WTC11 (cell line): ENCODE data around the gene DNAH11. TPM values are rescaled to one million over a fixed set of nuclear protein-coding genes. Genes with fewer than 3 reads are reported as not detected.

Experiments used
- ATAC-seq: fragments of 200-7000 bp; cut with Tn5 transposase; 2 replicates; pipeline ENCODE4 v1.10.0; 2021; ENCODE audit warnings: mild to moderate bottlenecking, moderate library complexity
- CTCF ChIA-PET: fragments of 300-600 bp; sonication (Branson Sonifier 250); formaldehyde crosslinking; loops from one replicate; lab custom pipeline; 2021; ENCODE audit warnings: antibody characterized with exemption; lab: Charles Lee
- POLR2A ChIA-PET: fragments of 350-600 bp; sonication (Branson Sonifier 250); formaldehyde crosslinking; loops from one replicate; lab custom pipeline; 2021; ENCODE audit warnings: antibody characterized with exemption; lab: Charles Lee
- DNase-seq: peaks from one replicate; pipeline ENCODE4 v3.0.0; 2021; ENCODE audit warnings: low spot score
- H3K27ac Mint-ChIP-seq: 2 replicates; pipeline ENCODE4 v1.8.0; 2021; ENCODE audit warnings: mixed read lengths
- H3K27me3 Mint-ChIP-seq: 2 replicates; pipeline ENCODE4 v1.8.0; 2021; ENCODE audit warnings: low read depth, mild to moderate bottlenecking, moderate library complexity, mixed read lengths
- H3K36me3 Mint-ChIP-seq: 2 replicates; pipeline ENCODE4 v1.8.0; 2021; ENCODE audit warnings: mixed read lengths
- H3K4me1 Mint-ChIP-seq: 2 replicates; pipeline ENCODE4 v1.8.0; 2022; ENCODE audit warnings: mixed read lengths
- H3K4me3 Mint-ChIP-seq: 2 replicates; pipeline ENCODE4 v1.8.0; 2021; ENCODE audit warnings: mild to moderate bottlenecking, moderate library complexity, mixed read lengths
- H3K9me3 Mint-ChIP-seq: 2 replicates; pipeline ENCODE4 v1.8.0; 2021; ENCODE audit warnings: mixed read lengths
- CREB1 ChIP-seq: sonication (generic); formaldehyde crosslinking; IDR thresholded peaks from 2 replicates; pipeline ENCODE4 v1.8.0; 2023; ENCODE audit warnings: mild to moderate bottlenecking, missing genetic modification reagents
- CREM ChIP-seq: sonication (generic); formaldehyde crosslinking; IDR thresholded peaks from 2 replicates; pipeline ENCODE4 v1.8.1; 2022; ENCODE audit warnings: mild to moderate bottlenecking, missing genetic modification reagents, moderate library complexity
- ELF4 ChIP-seq: sonication (generic); formaldehyde crosslinking; IDR thresholded peaks from 2 replicates; pipeline ENCODE4 v1.8.1; 2022; ENCODE audit warnings: low read depth, mild to moderate bottlenecking, moderate library complexity, missing genetic modification reagents
- FOXP1 ChIP-seq: sonication (generic); formaldehyde crosslinking; IDR thresholded peaks from 2 replicates; pipeline ENCODE4 v1.8.0; 2022; ENCODE audit warnings: missing genetic modification reagents, mild to moderate bottlenecking, moderate library complexity, borderline replicate concordance
- GTF2I ChIP-seq: fragments of 250-450 bp; sonication (Bioruptor Pico); conservative IDR thresholded peaks from 2 replicates; pipeline ENCODE4 v1.4.0; 2021; ENCODE audit warnings: mild to moderate bottlenecking
- HMGA2 ChIP-seq: fragments of 250-450 bp; sonication (Bioruptor Pico); IDR thresholded peaks from 2 replicates; pipeline ENCODE4 v1.4.0; 2021; ENCODE audit warnings: mild to moderate bottlenecking, moderate library complexity
- JAZF1 ChIP-seq: fragments of 250-450 bp; sonication (Bioruptor Pico); IDR thresholded peaks from 2 replicates; pipeline ENCODE4 v1.9.0; 2021; ENCODE audit warnings: moderate library complexity, mild to moderate bottlenecking, inconsistent platforms
- MLX ChIP-seq: sonication (generic); formaldehyde crosslinking; IDR thresholded peaks from 2 replicates; pipeline ENCODE4 v1.8.1; 2023; ENCODE audit warnings: mild to moderate bottlenecking, missing genetic modification reagents, moderate library complexity
- NFE2L1 ChIP-seq: sonication (generic); formaldehyde crosslinking; IDR thresholded peaks from 2 replicates; pipeline ENCODE4 v1.8.1; 2023; ENCODE audit warnings: missing genetic modification reagents
- TEAD1 ChIP-seq: sonication (generic); formaldehyde crosslinking; IDR thresholded peaks from 2 replicates; pipeline ENCODE4 v1.8.0; 2022; ENCODE audit warnings: mild to moderate bottlenecking, missing genetic modification reagents
- ZNF219 ChIP-seq: sonication (generic); formaldehyde crosslinking; IDR thresholded peaks from 2 replicates; pipeline ENCODE4 v1.8.0; 2023; ENCODE audit warnings: missing genetic modification reagents, mild to moderate bottlenecking, borderline replicate concordance
- ZNF232 ChIP-seq: sonication (generic); formaldehyde crosslinking; IDR thresholded peaks from 2 replicates; pipeline ENCODE4 v1.8.0; 2022; ENCODE audit warnings: mild to moderate bottlenecking, missing genetic modification reagents
- ZNF416 ChIP-seq: fragments of 250-450 bp; sonication (Bioruptor Pico); IDR thresholded peaks from 2 replicates; pipeline ENCODE4 v1.9.0; 2021; ENCODE audit warnings: mild to moderate bottlenecking, inconsistent platforms
- ZNF423 ChIP-seq: fragments of 250-450 bp; sonication (Bioruptor Pico); IDR thresholded peaks from 2 replicates; pipeline ENCODE4 v2.1.2; 2022; ENCODE audit warnings: mild to moderate bottlenecking, moderate library complexity
- total RNA-seq: library from RNA; stranded (reverse); gene quantifications from 3 replicates; pipeline ENCODE4 v1.2.3, GENCODE V29; 2021
- TF ChIP-seq, protein P1 (sequence below): sonication (generic); formaldehyde crosslinking; IDR thresholded peaks from 2 replicates; pipeline ENCODE4 v1.8.0; 2023; ENCODE audit warnings: missing genetic modification reagents
- TF ChIP-seq, protein P2 (sequence below): sonication (generic); formaldehyde crosslinking; IDR thresholded peaks from 2 replicates; pipeline ENCODE4 v1.8.1; 2023; ENCODE audit warnings: mild to moderate bottlenecking, missing genetic modification reagents, moderate library complexity
- TF ChIP-seq, protein P3 (sequence below): fragments of 250-450 bp; sonication (Bioruptor Pico); IDR thresholded peaks from 2 replicates; pipeline ENCODE4 v1.9.0; 2021; ENCODE audit warnings: mild to moderate bottlenecking
- TF ChIP-seq, protein P4 (sequence below): sonication (generic); formaldehyde crosslinking; IDR thresholded peaks from 2 replicates; pipeline ENCODE4 v1.8.0; 2023; ENCODE audit warnings: mild to moderate bottlenecking, missing genetic modification reagents
- TF ChIP-seq, protein P5 (sequence below): sonication (generic); formaldehyde crosslinking; IDR thresholded peaks from 2 replicates; pipeline ENCODE4 v1.8.0; 2022; ENCODE audit warnings: mild to moderate bottlenecking, missing genetic modification reagents
- TF ChIP-seq, protein P6 (sequence below): sonication (generic); formaldehyde crosslinking; conservative IDR thresholded peaks from 2 replicates; pipeline ENCODE4 v1.8.1; 2023; ENCODE audit warnings: mild to moderate bottlenecking, low read depth, missing genetic modification reagents, moderate library complexity

The DNAH11 gene
- total RNA-seq, 1 experiment from 2014 or later = 6.4 TPM

DNA sequence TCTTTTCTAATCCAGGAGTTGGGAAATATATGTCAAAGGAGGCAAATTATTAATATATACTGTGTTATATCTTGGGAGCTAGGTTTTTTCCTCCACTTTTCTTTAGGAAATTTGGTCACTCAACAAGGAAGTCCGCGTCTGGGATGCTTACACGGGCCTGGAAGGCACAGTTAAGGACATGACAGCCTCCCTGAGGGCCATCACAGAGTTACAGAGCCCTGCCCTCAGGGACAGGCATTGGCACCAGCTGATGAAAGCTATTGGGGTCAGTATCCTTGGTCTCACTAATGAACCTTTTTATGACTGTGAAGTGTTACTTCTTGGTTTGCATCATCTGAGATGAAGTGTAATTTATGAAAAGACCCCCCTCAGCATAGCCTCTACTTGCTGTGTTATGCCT, 74.7 kb downstream of the DNAH11 start (continued):
- TF ChIP-seq, protein P1, sequence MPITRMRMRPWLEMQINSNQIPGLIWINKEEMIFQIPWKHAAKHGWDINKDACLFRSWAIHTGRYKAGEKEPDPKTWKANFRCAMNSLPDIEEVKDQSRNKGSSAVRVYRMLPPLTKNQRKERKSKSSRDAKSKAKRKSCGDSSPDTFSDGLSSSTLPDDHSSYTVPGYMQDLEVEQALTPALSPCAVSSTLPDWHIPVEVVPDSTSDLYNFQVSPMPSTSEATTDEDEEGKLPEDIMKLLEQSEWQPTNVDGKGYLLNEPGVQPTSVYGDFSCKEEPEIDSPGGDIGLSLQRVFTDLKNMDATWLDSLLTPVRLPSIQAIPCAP (CRISPR knock-in tag) = no peak
- no peak for TF ChIP-seq NFE2L1 (CRISPR knock-in tag)
- no peak for TF ChIP-seq CREB1
- no peak for TF ChIP-seq CREM (CRISPR knock-in tag)
- TF ChIP-seq ZNF416 = no peak
- TF ChIP-seq ZNF219 (CRISPR knock-in tag) = no peak
- no peak for TF ChIP-seq HMGA2 (CRISPR knock-in tag)

GRCh38 chr7:21617916-21618390, 75.1 kb downstream of the DNAH11 start:
- ChIA-PET CTCF (interaction anchor here (1.1 kb wide), 1 partner anchor 149 kb away, joined by 3 read pairs; no protein-coding TSS in a partner anchor), POLR2A (no interaction called here)
- Mint-ChIP-seq H3K4me1 (no peaks in the 10 kb centered on the region), H3K9me3 (0 out of 2 replicates have a peak, but pooled peaks cover 3% of the 10 kb centered on the region), H3K36me3 (0 out of 2 replicates have a peak, but pooled peaks cover 3% of the 10 kb centered on the region), H3K27ac (no peak overlapping the region), H3K27me3 (no peaks in the 10 kb centered on the region), H3K4me3 (no peak overlapping the region)
- TF ChIP-seq ZNF423 (CRISPR knock-in tag) = no peak
- TF ChIP-seq, protein P2, sequence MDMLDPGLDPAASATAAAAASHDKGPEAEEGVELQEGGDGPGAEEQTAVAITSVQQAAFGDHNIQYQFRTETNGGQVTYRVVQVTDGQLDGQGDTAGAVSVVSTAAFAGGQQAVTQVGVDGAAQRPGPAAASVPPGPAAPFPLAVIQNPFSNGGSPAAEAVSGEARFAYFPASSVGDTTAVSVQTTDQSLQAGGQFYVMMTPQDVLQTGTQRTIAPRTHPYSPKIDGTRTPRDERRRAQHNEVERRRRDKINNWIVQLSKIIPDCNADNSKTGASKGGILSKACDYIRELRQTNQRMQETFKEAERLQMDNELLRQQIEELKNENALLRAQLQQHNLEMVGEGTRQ = no peak
- TF ChIP-seq, protein P3, sequence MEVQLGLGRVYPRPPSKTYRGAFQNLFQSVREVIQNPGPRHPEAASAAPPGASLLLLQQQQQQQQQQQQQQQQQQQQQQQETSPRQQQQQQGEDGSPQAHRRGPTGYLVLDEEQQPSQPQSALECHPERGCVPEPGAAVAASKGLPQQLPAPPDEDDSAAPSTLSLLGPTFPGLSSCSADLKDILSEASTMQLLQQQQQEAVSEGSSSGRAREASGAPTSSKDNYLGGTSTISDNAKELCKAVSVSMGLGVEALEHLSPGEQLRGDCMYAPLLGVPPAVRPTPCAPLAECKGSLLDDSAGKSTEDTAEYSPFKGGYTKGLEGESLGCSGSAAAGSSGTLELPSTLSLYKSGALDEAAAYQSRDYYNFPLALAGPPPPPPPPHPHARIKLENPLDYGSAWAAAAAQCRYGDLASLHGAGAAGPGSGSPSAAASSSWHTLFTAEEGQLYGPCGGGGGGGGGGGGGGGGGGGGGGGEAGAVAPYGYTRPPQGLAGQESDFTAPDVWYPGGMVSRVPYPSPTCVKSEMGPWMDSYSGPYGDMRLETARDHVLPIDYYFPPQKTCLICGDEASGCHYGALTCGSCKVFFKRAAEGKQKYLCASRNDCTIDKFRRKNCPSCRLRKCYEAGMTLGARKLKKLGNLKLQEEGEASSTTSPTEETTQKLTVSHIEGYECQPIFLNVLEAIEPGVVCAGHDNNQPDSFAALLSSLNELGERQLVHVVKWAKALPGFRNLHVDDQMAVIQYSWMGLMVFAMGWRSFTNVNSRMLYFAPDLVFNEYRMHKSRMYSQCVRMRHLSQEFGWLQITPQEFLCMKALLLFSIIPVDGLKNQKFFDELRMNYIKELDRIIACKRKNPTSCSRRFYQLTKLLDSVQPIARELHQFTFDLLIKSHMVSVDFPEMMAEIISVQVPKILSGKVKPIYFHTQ (CRISPR knock-in tag) = no peak
- TF ChIP-seq GTF2I (CRISPR knock-in tag) = no peak
- TF ChIP-seq TEAD1 (CRISPR knock-in tag) = no peak
- no peak for DNase-seq
- ATAC-seq = no peak

- H3K27ac Mint-ChIP-seq = no peak overlapping the region
- TF ChIP-seq ZNF416 (no peak), MLX (CRISPR knock-in tag) (no peak), ZNF232 (CRISPR knock-in tag) (no peak), FOXP1 (CRISPR knock-in tag) (no peak), JAZF1 (CRISPR knock-in tag) (no peak), ELF4 (CRISPR knock-in tag) (no peak)
- TF ChIP-seq, protein P4, sequence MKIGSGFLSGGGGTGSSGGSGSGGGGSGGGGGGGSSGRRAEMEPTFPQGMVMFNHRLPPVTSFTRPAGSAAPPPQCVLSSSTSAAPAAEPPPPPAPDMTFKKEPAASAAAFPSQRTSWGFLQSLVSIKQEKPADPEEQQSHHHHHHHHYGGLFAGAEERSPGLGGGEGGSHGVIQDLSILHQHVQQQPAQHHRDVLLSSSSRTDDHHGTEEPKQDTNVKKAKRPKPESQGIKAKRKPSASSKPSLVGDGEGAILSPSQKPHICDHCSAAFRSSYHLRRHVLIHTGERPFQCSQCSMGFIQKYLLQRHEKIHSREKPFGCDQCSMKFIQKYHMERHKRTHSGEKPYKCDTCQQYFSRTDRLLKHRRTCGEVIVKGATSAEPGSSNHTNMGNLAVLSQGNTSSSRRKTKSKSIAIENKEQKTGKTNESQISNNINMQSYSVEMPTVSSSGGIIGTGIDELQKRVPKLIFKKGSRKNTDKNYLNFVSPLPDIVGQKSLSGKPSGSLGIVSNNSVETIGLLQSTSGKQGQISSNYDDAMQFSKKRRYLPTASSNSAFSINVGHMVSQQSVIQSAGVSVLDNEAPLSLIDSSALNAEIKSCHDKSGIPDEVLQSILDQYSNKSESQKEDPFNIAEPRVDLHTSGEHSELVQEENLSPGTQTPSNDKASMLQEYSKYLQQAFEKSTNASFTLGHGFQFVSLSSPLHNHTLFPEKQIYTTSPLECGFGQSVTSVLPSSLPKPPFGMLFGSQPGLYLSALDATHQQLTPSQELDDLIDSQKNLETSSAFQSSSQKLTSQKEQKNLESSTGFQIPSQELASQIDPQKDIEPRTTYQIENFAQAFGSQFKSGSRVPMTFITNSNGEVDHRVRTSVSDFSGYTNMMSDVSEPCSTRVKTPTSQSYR (CRISPR knock-in tag) = no peak
- TF ChIP-seq, protein P5, sequence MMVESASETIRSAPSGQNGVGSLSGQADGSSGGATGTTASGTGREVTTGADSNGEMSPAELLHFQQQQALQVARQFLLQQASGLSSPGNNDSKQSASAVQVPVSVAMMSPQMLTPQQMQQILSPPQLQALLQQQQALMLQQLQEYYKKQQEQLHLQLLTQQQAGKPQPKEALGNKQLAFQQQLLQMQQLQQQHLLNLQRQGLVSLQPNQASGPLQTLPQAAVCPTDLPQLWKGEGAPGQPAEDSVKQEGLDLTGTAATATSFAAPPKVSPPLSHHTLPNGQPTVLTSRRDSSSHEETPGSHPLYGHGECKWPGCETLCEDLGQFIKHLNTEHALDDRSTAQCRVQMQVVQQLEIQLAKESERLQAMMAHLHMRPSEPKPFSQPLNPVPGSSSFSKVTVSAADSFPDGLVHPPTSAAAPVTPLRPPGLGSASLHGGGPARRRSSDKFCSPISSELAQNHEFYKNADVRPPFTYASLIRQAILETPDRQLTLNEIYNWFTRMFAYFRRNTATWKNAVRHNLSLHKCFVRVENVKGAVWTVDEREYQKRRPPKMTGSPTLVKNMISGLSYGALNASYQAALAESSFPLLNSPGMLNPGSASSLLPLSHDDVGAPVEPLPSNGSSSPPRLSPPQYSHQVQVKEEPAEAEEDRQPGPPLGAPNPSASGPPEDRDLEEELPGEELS (CRISPR knock-in tag) = no peak
- TF ChIP-seq, protein P6, sequence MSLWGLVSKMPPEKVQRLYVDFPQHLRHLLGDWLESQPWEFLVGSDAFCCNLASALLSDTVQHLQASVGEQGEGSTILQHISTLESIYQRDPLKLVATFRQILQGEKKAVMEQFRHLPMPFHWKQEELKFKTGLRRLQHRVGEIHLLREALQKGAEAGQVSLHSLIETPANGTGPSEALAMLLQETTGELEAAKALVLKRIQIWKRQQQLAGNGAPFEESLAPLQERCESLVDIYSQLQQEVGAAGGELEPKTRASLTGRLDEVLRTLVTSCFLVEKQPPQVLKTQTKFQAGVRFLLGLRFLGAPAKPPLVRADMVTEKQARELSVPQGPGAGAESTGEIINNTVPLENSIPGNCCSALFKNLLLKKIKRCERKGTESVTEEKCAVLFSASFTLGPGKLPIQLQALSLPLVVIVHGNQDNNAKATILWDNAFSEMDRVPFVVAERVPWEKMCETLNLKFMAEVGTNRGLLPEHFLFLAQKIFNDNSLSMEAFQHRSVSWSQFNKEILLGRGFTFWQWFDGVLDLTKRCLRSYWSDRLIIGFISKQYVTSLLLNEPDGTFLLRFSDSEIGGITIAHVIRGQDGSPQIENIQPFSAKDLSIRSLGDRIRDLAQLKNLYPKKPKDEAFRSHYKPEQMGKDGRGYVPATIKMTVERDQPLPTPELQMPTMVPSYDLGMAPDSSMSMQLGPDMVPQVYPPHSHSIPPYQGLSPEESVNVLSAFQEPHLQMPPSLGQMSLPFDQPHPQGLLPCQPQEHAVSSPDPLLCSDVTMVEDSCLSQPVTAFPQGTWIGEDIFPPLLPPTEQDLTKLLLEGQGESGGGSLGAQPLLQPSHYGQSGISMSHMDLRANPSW (CRISPR knock-in tag) = no peak
These were observed 75.9 kb downstream of the DNAH11 start for GRCh38 chr7:21618706-21619105.

More at GRCh38 chr7:21618706-21619105, 75.9 kb downstream of the DNAH11 start:
- ChIA-PET POLR2A (no interaction called here), CTCF (interaction anchor here (1.1 kb wide), 1 partner anchor 149 kb away, joined by 3 read pairs; no protein-coding TSS in a partner anchor)
- no peak overlapping the region for H3K4me3 Mint-ChIP-seq
- 0 out of 2 replicates have a peak, but pooled peaks cover 3% of the 10 kb centered on the region for H3K36me3 Mint-ChIP-seq
- ATAC-seq (no peak), DNase-seq (no peak)
- H3K4me1 Mint-ChIP-seq = no peaks in the 10 kb centered on the region
- H3K9me3 Mint-ChIP-seq = 0 out of 2 replicates have a peak, but pooled peaks cover 3% of the 10 kb centered on the region
- no peaks in the 10 kb centered on the region for H3K27me3 Mint-ChIP-seq
